HCT116 (cell line): Measurements from ENCODE around the gene GRIN1. TPM values are rescaled to one million over a fixed set of nuclear protein-coding genes. Genes with fewer than 3 reads are reported as not detected.
A peak's percentile ranks its signal among the peaks of the same experiment; 100 is the strongest.

Source experiments
- ATAC-seq: fragments of 200-7000 bp; cut with Tn5 transposase; 2 replicates; pipeline ENCODE4 v1.9.1; 2020; ENCODE audit warnings: mild to moderate bottlenecking, moderate library complexity
- BruUV-seq: library from RNA; stranded (reverse); fragments of 400-500 nt; replicated peaks from 2 replicates; lab custom pipeline; 2021; lab: Mats Ljungman, UMichigan
- CTCF ChIA-PET: fragments of 300-600 bp; sonication (Branson Sonifier 250); formaldehyde crosslinking; loops from one replicate; lab custom pipeline; 2021; ENCODE audit warnings: antibody characterized with exemption; lab: Charles Lee
- POLR2A ChIA-PET: fragments of 300-600, 350-600 bp; sonication (Branson Sonifier 250); formaldehyde crosslinking; loops from one replicate; lab custom pipeline; 2021; ENCODE audit warnings: antibody characterized with exemption; lab: Charles Lee
- RAD21 ChIA-PET, 2 experiments: fragments of 300-600 bp; sonication (Branson Sonifier 250); formaldehyde crosslinking; loops; one replicate each; lab custom pipeline; 2023; ENCODE audit warnings: low total read pairs in 2 of 2; ENCODE audit not compliant: uncharacterized antibody in 2 of 2, unreplicated experiment in 2 of 2, low non-redundant PET in 1 of 2; lab: Charles Lee
- DNase-seq: peaks from one replicate; pipeline ENCODE4 v3.0.0-alpha.2; 2010; ENCODE audit warnings: low read depth, low spot score
- H2AFZ ChIP-seq: fragments of 200-600 bp; shearing (Covaris generic), sonication (generic); 2 replicates; pipeline ENCODE4 v1.6.1; 2017; ENCODE audit warnings: low read depth, mixed run types, mixed read lengths, antibody characterized with exemption, low read length; ENCODE audit not compliant: poor library complexity, severe bottlenecking
- H3K27ac ChIP-seq: 2 replicates; pipeline ENCODE4 v1.5.1; 2012; ENCODE audit warnings: low read depth, low read length
- H3K27me3 ChIP-seq: fragments of 200-600 bp; sonication (generic); 2 replicates; pipeline ENCODE4 v1.6.1; 2016; ENCODE audit warnings: mixed run types, low read length, mixed read lengths; ENCODE audit not compliant: insufficient read depth
- H3K36me3 ChIP-seq, 2 experiments: fragments of 200-500 bp in 1 of 2; fragments of 200-600 bp in 1 of 2; sonication (Bioruptor generic) in 1 of 2; sonication (generic) in 1 of 2; 2 replicates each; pipeline versions ENCODE4 v1.5.1 to v1.6.1; 2014 to 2016; ENCODE audit warnings: low read length in 2 of 2, inconsistent platforms in 1 of 2, mixed read lengths in 1 of 2, mixed run types in 1 of 2; ENCODE audit not compliant: insufficient read depth in 2 of 2, control insufficient read depth in 1 of 2
- H3K4me1 ChIP-seq, 2 experiments: fragments of 200-600 bp in 1 of 2; sonication (generic) in 1 of 2; 2 replicates each; pipeline versions ENCODE4 v1.5.1 to v1.6.1; 2012 to 2017; ENCODE audit warnings: low read length in 2 of 2, inconsistent platforms in 1 of 2, mild to moderate bottlenecking in 1 of 2, mixed read lengths in 1 of 2, mixed run types in 1 of 2, moderate library complexity in 1 of 2; ENCODE audit not compliant: insufficient read depth in 2 of 2, control insufficient read depth in 1 of 2
- H3K4me2 ChIP-seq: fragments of 200-600 bp; sonication (generic); 2 replicates; pipeline ENCODE4 v1.6.1; 2017; ENCODE audit warnings: mixed run types, low read length, mixed read lengths
- H3K4me3 ChIP-seq, 2 experiments: fragments of 200-600 bp in 1 of 2; sonication (generic) in 1 of 2; replicated peaks in 1 of 2; 2 replicates each; pipeline ENCODE4 v1.5.1; 2011 to 2016; ENCODE audit warnings: low read length in 2 of 2, control low read depth in 1 of 2, low read depth in 1 of 2, mild to moderate bottlenecking in 1 of 2, mixed read lengths in 1 of 2, mixed run types in 1 of 2
- H3K79me2 ChIP-seq: fragments of 200-600 bp; sonication (generic); 2 replicates; pipeline ENCODE4 v1.6.1; 2017; ENCODE audit warnings: mild to moderate bottlenecking, mixed run types, low read length, moderate library complexity, mixed read lengths; ENCODE audit not compliant: insufficient read depth
- H3K9ac ChIP-seq: fragments of 200-600 bp; sonication (generic); 2 replicates; pipeline ENCODE4 v1.6.1; 2016; ENCODE audit warnings: low read length, mixed read lengths
- H3K9me2 ChIP-seq: fragments of 200-600 bp; sonication (generic), shearing (Covaris generic); 2 replicates; pipeline ENCODE4 v1.6.1; 2017; ENCODE audit warnings: mixed run types, mild to moderate bottlenecking, moderate library complexity; ENCODE audit not compliant: insufficient read depth
- H3K9me3 ChIP-seq, 2 experiments: fragments of 200-500 bp in 1 of 2; fragments of 200-600 bp in 1 of 2; sonication (Bioruptor generic) in 1 of 2; sonication (generic) in 1 of 2; 2 replicates each; pipeline ENCODE4 v1.6.1; 2014 to 2017; ENCODE audit warnings: low read length in 2 of 2, mixed read lengths in 2 of 2, inconsistent platforms in 1 of 2, low read depth in 1 of 2, mild to moderate bottlenecking in 1 of 2, mixed run types in 1 of 2, moderate library complexity in 1 of 2; ENCODE audit not compliant: control insufficient read depth in 1 of 2, insufficient read depth in 1 of 2
- H4K20me1 ChIP-seq: fragments of 200-600 bp; sonication (generic), shearing (Covaris generic); 2 replicates; pipeline ENCODE4 v1.6.1; 2017; ENCODE audit warnings: mixed run types, mild to moderate bottlenecking, moderate library complexity; ENCODE audit not compliant: insufficient read depth
- CBX3 ChIP-seq: IDR thresholded peaks from 2 replicates; pipeline ENCODE4 v1.6.1; 2012; ENCODE audit warnings: low read depth
- CEBPB ChIP-seq: IDR thresholded peaks from 2 replicates; pipeline ENCODE4 v1.6.1; 2012; ENCODE audit warnings: low read depth
- CTCF ChIP-seq, 3 experiments: fragments of 200-600 bp in 1 of 3; sonication (generic) in 1 of 3; IDR thresholded peaks in 2 of 3; conservative IDR thresholded peaks in 1 of 3; 2 replicates each; pipeline ENCODE4 v1.5.1; 2012 to 2017; ENCODE audit warnings: low read depth in 2 of 3, low read length in 2 of 3, antibody characterized with exemption in 1 of 3, borderline replicate concordance in 1 of 3, control low read depth in 1 of 3, mild to moderate bottlenecking in 1 of 3, mixed read lengths in 1 of 3, mixed run types in 1 of 3, moderate library complexity in 1 of 3; ENCODE audit not compliant: insufficient read depth in 1 of 3
- EGR1 ChIP-seq: IDR thresholded peaks from 2 replicates; pipeline ENCODE4 v1.6.1; 2012; ENCODE audit warnings: low read depth
- ELF1 ChIP-seq: IDR thresholded peaks from 2 replicates; pipeline ENCODE4 v1.6.1; 2012; ENCODE audit warnings: low read depth, borderline replicate concordance
- EZH2 ChIP-seq: fragments of 200-600 bp; sonication (generic); IDR thresholded peaks from 2 replicates; pipeline ENCODE4 v1.6.1; 2017; ENCODE audit warnings: antibody characterized with exemption, mixed run types
- JUND ChIP-seq: IDR thresholded peaks from 2 replicates; pipeline ENCODE4 v1.6.1; 2012
- MAX ChIP-seq: IDR thresholded peaks from 2 replicates; pipeline ENCODE4 v1.6.1; 2012
- SIN3A ChIP-seq: IDR thresholded peaks from 2 replicates; pipeline ENCODE4 v1.6.1; 2012; ENCODE audit warnings: low read depth
- SP1 ChIP-seq: IDR thresholded peaks from 2 replicates; pipeline ENCODE4 v1.6.1; 2012; ENCODE audit warnings: low read depth
- TCF7L2 ChIP-seq: IDR thresholded peaks from 2 replicates; pipeline ENCODE4 v1.7.0; 2011; ENCODE audit warnings: borderline replicate concordance, inconsistent platforms; ENCODE audit not compliant: insufficient read depth, insufficient read length; ENCODE audit errors: extremely low read depth
- YY1 ChIP-seq: IDR thresholded peaks from 2 replicates; pipeline ENCODE4 v1.6.1; 2011; ENCODE audit warnings: low read length, low read depth, moderate library complexity, mild to moderate bottlenecking; ENCODE audit not compliant: insufficient replicate concordance; ENCODE audit errors: extremely low read depth
- ZFX ChIP-seq: fragments of 450-650 bp; IDR thresholded peaks from 2 replicates; pipeline ENCODE4 v1.6.1; 2017
- ZNF274 ChIP-seq: fragments of 200-500 bp; sonication (Bioruptor generic); IDR thresholded peaks from 2 replicates; pipeline ENCODE4 v1.6.1; 2014; ENCODE audit warnings: mild to moderate bottlenecking, low read depth, low read length, inconsistent platforms
- intact Hi-C: fragments of 100-400 bp; cut with micrococcal nuclease; formaldehyde crosslinking; loops from 2 replicates; pipeline ENCODE4 v1.10.0; 2022
- total RNA-seq: library from RNA; stranded (reverse); gene quantifications from one replicate; pipeline ENCODE4 v1.2.1, GENCODE V29; 2021; ENCODE audit not compliant: unreplicated experiment
- TF ChIP-seq, protein P1 (sequence below): IDR thresholded peaks from 2 replicates; pipeline ENCODE4 v1.6.1; 2012

GRIN1 gene
- total RNA-seq, 1 experiment from 2014 or later, result 23.1 TPM

DNA sequence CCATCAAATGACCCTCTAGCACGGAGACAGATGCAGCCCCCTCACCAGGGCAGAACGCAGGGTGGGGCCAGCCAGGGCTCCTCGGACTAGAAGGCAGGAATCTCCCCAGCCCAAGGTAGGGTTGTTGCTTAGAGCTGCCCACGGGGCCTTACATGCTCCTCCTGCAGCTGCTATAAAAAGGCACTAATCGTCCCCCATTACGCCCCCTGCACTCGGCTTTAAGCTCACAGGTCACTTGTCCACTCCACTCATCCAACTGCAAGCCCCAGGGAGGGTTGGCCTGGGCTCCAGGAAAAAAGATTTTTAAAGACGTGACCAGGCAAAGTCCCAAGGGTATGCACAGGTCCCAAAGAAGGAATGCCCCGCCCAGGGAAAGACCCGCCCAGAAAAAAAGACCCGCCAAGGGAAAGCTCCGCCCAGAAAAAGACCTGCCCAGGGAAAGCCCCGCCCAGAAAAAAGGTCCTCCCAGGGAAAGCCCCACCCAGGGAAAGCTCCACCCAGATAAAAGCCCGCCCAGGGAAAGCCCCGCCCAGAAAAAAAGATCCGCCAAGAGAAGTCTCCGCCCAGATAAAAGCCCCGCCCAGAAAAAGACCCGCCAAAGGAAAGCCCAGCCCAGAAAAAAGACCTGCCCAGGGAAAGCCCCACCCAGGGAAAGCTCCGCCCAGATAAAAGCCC lies 11.1 kb downstream of the GRIN1 start:
- Histone ChIP-seq H3K79me2 (no peaks in the 10 kb centered on the region), H3K4me3 (no peak overlapping the region; a peak in 1 of 4 replicates), H4K20me1 (no peaks in the 10 kb centered on the region), H3K27me3 (no peaks in the 10 kb centered on the region), H3K4me1 (peaks cover 12 to 22% of the 10 kb centered on the region in 2 experiments), H3K9me2 (no peaks in the 10 kb centered on the region), H3K9ac (peak overlapping the region; percentile 50), H2AFZ (no peak overlapping the region), H3K9me3 (no peaks in the 10 kb centered on the region; a peak in 1 of 4 replicates), H3K27ac (peak overlapping the region; percentile 47), H3K36me3 (no peaks in the 10 kb centered on the region), H3K4me2 (peak overlapping the region; percentile 63)
- no peak for TF ChIP-seq SIN3A
- no peak for TF ChIP-seq ZNF274
- TF ChIP-seq JUND, result no peak
- ChIA-PET RAD21 (interaction anchor here in 1 of 2 experiments (1.0 to 1.2 kb wide), 2 partner anchors 12 to 121 kb away, joined by 3 read pairs; no protein-coding TSS in a partner anchor), POLR2A (interaction anchor here (0.6 to 3.1 kb wide), 15 partner anchors 11 to 905 kb away, joined by 3 to 20 read pairs (median 4); partner anchors contain the start of genes ANAPC2, LRRC26, SSNA1 and TUBB4B), CTCF (interaction anchor here (0.7 to 2.7 kb wide), 14 partner anchors 11 to 1219 kb away, joined by 3 to 15 read pairs (median 8); partner anchors contain the start of genes ANAPC2, MAN1B1, RNF224 and SSNA1)
- no TSS peak for BruUV-seq
- intact Hi-C loops, result no loop called here
- peak; percentile 62 for ATAC-seq
- DNase-seq, result peak; percentile 81

DNA sequence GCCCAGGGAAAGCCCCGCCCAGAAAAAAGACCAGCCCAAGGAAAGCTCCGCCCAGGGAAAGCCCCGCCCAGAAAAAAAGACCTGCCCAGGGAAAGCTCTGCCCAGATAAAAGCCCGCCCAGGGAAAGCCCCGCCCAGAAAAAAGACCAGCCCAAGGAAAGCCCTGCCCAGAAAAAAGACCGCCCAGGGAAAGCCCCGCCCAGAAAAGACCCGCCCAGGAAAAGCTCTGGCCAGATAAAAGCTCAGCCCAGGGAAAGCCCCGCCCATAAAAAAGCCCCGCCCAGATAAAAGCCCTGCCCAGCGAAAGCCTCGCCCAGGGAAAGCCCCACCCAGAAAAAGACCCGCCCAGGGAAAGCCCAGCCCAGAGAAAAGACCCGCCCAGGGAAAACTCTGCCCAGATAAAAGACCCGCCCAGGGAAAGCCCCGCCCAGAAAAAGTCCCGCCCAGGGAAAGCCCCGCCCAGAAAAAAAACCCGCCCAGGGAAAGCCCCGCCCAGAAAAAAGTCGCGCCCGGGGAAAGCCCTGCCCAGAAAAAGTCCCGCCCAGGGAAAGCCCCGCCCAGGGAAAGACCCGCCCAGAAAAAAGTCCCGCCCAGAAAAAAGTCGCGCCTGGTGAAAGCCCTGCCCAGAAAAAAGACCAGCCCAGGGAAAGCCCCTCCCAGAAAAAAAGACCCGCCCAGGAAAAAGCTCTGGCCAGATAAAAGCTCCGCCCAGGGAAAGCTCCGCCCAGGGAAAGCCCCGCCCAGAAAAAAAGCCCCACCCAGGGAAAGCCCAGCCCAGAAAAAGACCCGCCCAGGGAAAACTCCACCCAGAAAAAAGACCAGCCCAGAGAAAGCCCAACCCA lies 11.9 kb downstream of the GRIN1 start:
- no peaks in the 10 kb centered on the region for H4K20me1 ChIP-seq

More for the DNA sequence above, 11.9 kb downstream of the GRIN1 start:
- peak overlapping the region; percentile 30 for H3K9ac ChIP-seq
- BruUV-seq, result no TSS peak
- no peaks in the 10 kb centered on the region; a peak in 1 of 4 replicates for H3K9me3 ChIP-seq
- peak overlapping the region; percentile 47; the same call in 1 of the 2 replicates for H3K27ac ChIP-seq
- peaks cover 12 to 22% of the 10 kb centered on the region in 2 experiments for H3K4me1 ChIP-seq
- RAD21 ChIA-PET, result interaction anchor here (0.6 to 1.2 kb wide), 7 partner anchors 11 to 279 kb away, joined by 3 to 11 read pairs (median 7); partner anchors contain the start of genes ANAPC2 (in 1 of the 2) and SSNA1 (in 1 of the 2)
- POLR2A ChIA-PET, result interaction anchor here (0.6 to 3.1 kb wide), 19 partner anchors 11 to 906 kb away, joined by 3 to 20 read pairs (median 3); partner anchors contain the start of genes ANAPC2, LRRC26, NRARP and SSNA1
- 0 out of 2 replicates have a peak overlapping the region, but pooled peaks have one; percentile 27 for H3K4me2 ChIP-seq
- no peaks in the 10 kb centered on the region for H3K36me3 ChIP-seq
- TF ChIP-seq ZFX (no peak), CTCF (IDR thresholded peaks at IDR 0.05 in 2 of 3, conservative IDR thresholded peaks at IDR 0.05 in 1 of 3; ENCODE audit: borderline replicate concordance in 1 of 3, insufficient read depth in 1 of 3, low read depth in 2 of 3, low read length in 2 of 3) (no peak), ELF1 (no peak), JUND (no peak), EZH2 (no peak), MAX (no peak), YY1 (no peak), EGR1 (no peak), CBX3 (no peak), SP1 (no peak), TCF7L2 (no peak), CEBPB (no peak)
- TF ChIP-seq, protein P1, sequence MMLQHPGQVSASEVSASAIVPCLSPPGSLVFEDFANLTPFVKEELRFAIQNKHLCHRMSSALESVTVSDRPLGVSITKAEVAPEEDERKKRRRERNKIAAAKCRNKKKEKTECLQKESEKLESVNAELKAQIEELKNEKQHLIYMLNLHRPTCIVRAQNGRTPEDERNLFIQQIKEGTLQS, result no peak
- H3K4me3 ChIP-seq, result no peak overlapping the region
- H3K79me2 ChIP-seq, result no peaks in the 10 kb centered on the region
- ATAC-seq, result peak; percentile 75
- H3K9me2 ChIP-seq, result no peaks in the 10 kb centered on the region
- H2AFZ ChIP-seq, result no peak overlapping the region
- no peaks in the 10 kb centered on the region for H3K27me3 ChIP-seq
- peak; percentile 79 for DNase-seq
- intact Hi-C loops, result no loop called here
- CTCF ChIA-PET, result interaction anchor here (0.7 to 2.7 kb wide), 17 partner anchors 11 to 1220 kb away, joined by 3 to 15 read pairs (median 6); partner anchors contain the start of genes ANAPC2, MAN1B1, RNF224 and SSNA1
